GM21825 (cell line): ENCODE results near the gene SH3BP5.

Experiments used
- ATAC-seq: cut with Tn5 transposase; IDR thresholded peaks from one replicate; pipeline ENCODE4 v1.9.1; 2021; ENCODE audit warnings: mild to moderate bottlenecking, moderate library complexity; ENCODE audit not compliant: unreplicated experiment

The SH3BP5 gene

GRCh38 chr3:15347063-15347736 is 14.8 kb upstream of the SH3BP5 start:
- ATAC-seq = no peak

DNA sequence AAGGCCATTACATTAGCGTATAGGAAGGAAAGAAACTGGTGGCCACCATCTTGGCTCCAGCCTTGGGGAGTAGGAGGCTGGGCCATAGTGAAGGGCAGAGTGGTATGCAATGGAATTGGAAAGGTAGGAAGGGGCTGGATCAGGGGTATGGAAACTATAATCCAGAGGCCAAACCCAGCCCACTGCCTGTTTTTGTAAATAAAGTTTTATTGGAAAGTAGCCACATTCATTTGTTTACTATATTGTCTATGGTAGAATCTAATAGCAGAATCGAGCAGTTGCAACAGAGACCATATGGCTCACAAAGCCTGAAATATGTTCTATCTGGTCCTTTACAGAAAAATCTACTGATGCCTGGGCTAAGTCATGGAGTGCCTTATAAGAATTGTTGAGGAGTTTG is 14.1 kb upstream of the SH3BP5 start:
- no peak for ATAC-seq

- ATAC-seq = peak; percentile 94
Observed at GRCh38 chr3:15345608-15346137, 13.3 kb upstream of the SH3BP5 start.

- ATAC-seq = no peak
Observed at GRCh38 chr3:15345066-15345607, 12.8 kb upstream of the SH3BP5 start.

GRCh38 chr3:15342945-15343344 is 10.6 kb upstream of the SH3BP5 start:
- no peak for ATAC-seq

DNA sequence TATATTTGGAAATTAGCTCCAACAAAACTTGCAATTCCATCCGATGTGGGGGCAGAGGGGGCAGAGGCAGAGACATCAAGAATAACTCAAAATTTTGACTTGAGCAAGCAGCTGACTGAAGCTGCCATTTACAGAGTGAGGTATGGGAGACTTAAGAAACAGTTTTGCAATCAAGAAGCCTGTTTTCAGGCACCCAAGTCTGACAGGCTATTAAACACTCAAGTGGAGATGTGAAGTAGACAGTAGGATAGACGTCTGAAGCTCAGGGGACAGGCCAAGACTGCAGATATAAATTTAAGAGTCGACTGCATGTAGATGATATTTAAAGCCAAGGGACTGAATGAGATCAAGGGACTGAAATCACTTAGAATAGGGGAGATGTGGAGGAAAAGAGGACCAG is 9.9 kb upstream of the SH3BP5 start:
- ATAC-seq = no peak

DNA sequence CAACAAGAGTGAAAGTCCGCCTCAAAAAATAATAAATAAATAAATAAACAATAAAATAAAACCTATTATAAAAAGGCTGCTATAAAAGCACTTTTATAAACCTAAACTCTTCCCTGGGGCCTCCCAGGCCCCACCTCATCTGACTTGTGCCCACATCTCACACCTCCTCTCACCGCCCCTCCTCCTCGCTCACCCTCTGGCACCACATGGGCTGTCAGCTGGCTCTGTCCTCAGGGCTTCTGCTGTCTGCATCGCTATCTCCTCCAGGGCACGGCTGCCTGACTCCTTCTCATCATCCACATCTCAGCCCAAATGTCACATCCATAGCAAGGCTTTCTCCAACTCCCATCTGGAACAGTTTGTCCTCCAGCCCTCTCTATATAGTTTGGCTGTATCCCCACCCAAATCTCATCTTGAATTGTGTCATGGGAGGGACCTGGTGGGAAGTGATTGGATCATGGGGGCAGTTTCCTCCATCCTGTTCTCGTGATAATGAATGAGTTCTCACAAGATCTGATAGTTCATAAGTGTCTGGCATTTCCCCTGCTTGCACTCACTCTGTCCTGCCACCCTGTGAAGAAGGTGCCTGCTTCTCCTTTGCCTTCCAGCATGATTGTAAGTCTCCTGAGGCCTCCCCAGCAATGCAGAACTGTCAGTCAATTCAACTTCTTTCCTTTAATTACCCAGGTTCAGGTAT is 8.8 kb upstream of the SH3BP5 start:
- ATAC-seq = no peak

DNA sequence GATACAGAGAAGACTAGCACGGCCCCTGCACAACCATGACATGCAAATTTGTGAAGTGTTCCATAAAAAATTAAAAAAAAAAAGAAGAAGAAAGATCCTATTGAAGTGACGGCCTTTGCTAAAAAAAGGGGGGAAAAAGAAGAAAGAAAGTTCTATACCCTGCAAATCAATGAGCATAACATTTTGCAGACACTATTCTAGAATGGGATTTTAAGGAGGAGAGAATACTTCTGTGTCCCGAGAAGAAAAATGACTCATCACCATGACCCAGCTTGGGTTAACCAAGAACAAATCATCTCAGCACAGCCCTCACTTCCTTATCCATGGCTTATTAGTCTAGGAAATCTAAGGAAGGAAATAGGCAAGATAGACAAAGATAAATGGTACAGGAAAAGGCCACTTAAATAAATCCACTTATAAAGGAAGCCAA is 7.4 kb upstream of the SH3BP5 start:
- ATAC-seq = no peak

- no peak for ATAC-seq
Observed at GRCh38 chr3:15339001-15339400, 6.6 kb upstream of the SH3BP5 start.

DNA sequence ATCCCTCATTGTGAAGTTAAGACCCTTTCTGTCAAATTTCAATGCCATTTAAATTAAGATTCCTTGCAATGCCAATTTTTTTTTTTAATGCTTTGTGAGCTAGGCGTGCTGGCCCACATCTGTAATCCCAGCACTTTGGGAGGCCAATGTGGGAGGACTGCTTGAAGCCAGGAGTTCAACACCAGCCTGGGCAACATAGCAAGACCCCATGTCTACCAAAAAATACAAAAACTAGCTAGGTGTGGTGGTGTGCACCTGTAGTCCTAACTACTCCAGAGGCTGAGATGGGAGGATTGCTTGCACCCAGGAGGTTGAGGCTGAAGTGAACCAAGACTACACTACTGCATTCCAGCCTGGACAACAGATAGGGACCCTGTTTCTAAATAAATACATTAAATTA is 5.6 kb upstream of the SH3BP5 start:
- no peak for ATAC-seq

GRCh38 chr3:15336057-15336456 is 3.7 kb upstream of the SH3BP5 start:
- ATAC-seq = no peak

DNA sequence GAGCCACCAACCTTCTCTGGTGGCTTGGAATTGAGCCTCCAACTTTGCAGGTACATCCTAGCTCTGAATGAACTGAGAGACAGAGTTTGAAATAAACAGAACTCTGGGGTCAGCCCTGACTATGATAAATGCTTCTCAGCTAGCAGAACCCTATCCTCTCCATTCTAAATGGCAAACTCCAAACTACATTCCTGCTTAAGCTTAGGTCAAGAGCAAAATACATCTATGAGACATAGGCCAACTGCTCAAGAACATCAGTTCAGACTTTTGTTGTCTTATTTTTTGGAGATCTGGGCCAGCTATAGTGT is 1.5 kb upstream of the SH3BP5 start:
- no peak for ATAC-seq

DNA sequence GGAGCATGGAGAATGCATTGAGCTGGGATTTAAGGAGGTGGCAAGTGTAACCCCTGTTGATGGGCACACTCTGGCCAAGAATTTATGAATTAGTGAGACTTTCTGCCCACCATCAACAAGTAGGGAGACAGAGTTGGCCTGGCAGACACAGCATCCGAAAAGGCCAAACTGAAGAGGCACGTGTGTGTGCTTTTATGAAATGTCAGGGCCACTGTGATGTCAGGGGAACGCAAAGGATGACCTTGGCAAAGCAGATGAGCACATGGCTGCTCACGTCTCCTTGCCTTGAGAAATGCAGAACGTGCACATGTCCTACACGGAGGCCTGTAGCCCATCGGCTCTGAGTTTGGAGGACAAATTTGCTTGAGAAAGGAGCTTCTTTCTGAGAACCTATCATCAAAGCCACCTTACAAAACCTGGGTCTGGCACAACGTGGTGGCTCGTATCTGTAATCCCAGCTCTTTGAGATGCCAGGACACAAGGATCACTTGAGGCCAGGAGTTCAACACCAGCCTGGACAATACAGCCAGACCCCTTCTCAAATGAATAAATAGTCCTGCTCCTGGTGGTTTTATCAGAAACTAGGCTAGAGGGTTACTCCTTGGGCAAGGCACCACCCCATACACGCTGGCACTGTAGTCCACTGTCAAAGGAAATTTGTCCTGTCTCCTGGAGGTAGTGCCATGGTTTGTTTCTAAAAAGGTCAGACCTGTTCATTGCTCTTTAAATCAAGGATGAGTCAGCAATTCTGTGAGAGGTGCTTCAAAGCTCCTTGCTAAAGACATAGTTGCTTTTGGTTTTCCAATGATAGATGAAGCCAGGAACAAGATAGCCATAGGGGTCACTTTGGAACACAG is 941 bp upstream of the SH3BP5 start:
- no peak for ATAC-seq

GRCh38 chr3:15331606-15332404 is 581 bp downstream of the SH3BP5 start:
- ATAC-seq = peak; percentile 16

DNA sequence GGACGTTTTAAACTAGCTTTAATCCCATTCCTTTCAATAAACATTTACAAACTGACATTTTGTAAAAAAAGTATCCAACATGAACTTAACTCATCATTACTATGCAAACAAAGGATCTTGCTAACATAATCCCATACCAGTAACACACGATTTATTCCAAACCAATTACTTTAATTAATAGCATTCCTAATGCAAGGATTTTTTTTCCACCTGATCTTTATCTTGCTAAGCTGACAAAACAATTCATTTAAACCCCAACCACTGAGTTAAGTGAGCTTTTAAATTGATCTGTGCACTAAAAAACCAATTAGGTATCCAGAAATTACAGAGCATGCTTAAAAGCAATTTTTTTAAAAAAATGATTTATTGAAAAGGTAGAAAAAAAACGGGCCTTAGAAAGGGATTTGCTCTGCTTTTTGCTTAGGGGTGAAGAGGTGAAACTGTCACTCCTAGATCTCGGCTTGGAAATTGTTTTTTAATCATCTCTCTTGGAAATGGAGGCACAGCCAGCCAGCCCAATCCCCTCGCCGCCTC is 1.2 kb downstream of the SH3BP5 start:
- no peak for ATAC-seq

- no peak for ATAC-seq
Observed at GRCh38 chr3:15330031-15330596, 2.3 kb downstream of the SH3BP5 start.

DNA sequence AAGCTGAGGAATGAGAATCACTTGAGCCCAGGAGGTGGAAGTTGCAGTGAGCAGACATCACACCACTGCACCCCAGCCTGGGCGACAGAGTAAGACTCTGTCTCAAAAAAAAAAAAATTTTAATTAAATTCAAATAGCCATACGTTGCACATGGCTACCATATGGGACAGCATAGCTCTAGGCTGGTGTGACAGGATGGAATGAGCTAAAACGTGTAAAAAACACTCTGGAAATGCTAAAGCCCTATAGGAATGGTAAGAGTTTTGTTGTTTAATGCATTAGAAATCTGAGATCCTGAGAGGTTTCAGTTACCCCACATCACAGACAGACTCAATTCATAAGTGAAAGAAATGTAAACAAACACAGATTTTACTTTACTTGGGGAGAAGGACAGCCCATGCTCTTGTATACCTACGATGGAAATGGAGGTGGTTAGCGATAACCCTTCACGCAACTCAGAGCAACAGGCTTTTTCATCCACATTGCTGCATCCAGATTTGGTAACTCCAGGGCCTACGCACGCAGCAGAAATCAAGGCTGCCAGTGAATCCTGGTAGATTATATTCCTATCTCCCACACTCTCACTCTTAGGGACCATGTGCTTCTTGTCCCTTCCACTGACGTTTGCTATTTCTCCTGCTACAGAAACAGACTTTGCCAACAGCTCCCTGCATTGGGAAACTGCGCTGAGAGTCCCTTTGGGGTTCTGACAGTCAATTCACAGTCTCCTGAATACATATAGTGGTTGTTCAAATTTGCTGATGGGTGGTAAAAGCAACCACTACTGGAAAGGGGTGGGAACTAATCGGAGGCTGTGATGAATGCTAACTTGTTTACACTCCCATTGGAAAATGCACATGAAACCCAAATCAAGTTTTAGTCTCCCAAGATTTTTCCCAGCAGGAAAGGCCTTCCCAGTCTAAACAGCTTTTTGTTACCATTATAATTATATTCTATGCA is 3.1 kb downstream of the SH3BP5 start:
- no peak for ATAC-seq

DNA sequence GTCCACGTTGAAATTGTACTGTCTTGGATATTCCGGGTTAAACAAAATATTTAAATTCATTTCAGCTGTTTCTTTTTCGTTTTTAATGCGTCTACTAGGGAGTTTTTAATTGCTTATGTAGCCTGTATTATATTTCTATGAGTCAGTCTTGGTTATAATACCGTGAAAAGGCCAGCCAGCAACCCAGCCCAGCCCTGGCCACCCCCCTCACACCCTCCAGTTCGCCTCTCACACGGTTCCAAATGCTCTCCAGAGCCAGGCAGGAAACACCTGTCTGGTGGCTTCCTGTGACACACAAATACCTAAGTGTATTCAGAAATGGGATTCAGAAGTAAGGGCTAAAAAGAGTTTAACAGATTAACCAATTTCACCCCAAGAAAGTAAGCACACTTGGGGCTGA is 4.4 kb downstream of the SH3BP5 start:
- peak; percentile 60 for ATAC-seq

DNA sequence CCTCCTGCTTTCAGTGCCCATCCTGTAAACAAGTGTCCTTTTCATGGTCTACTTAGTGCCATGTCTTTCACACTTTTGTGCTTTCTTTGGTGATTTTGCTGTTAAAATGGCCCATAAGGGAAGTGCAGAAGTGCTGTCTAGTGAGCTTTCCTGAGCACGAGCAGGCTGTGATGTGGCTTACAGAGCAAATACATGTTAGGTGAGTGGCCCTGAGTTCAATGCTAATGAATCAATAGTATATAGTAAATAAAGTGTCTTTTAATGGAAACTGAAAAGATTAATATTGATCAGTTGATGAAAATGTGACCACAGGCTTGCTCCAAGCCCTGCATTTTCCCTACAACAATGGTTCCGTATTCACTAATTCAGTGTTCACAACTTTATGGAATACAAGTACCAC is 5.7 kb downstream of the SH3BP5 start:
- ATAC-seq = no peak
